ENCODE results near the gene EPPIN. TPM values are rescaled to one million over a fixed set of nuclear protein-coding genes. Genes with fewer than 3 reads are reported as not detected.

The EPPIN gene
- total and polyA plus RNA-seq, 10 of the 15 experiments (the other 5 are each of a cell fraction or from before 2014, with no cell fraction given): not detected

GRCh38 chr20:45510242-45510862, 36.8 kb downstream of the EPPIN start:
- ChIA-PET POLR2A (no interaction called here), RAD21 (ENCODE audit: unreplicated experiment) (no interaction called here), CTCF (no interaction called here), SMC1A (ENCODE audit: uncharacterized antibody, unreplicated experiment) (no interaction called here)
- DNase-seq (ENCODE audit: low read depth, low spot score) (no peak), FAIRE-seq (no peak), ATAC-seq (no peak)
- TF ChIP-seq ATF7 (IDR thresholded peaks at IDR 0.05; ENCODE audit: low read depth) (no peak), MYC (IDR thresholded peaks at IDR 0.05; ENCODE audit: insufficient read depth, insufficient read length, insufficient replicate concordance, low read length, severe bottlenecking) (no peak), ELK1 (IDR thresholded peaks at IDR 0.05; ENCODE audit: low read depth, low read length) (no peak), PAX5 (IDR thresholded peaks at IDR 0.05; ENCODE audit: borderline replicate concordance, low read depth, low read length) (no peak), HDGF (IDR thresholded peaks at IDR 0.05) (no peak), ZNF24 (IDR thresholded peaks at IDR 0.05) (no peak), PKNOX1 (IDR thresholded peaks at IDR 0.05) (no peak), NRF1 (conservative IDR thresholded peaks at IDR 0.05; ENCODE audit: low read depth, low read length) (no peak), MEF2A (IDR thresholded peaks at IDR 0.05; ENCODE audit: insufficient read depth, low read depth, low read length) (no peak), ATF2 (IDR thresholded peaks at IDR 0.05; ENCODE audit: low read length) (no peak), GATAD2B (conservative IDR thresholded peaks at IDR 0.05; ENCODE audit: low read depth) (no peak), FOXM1 (IDR thresholded peaks at IDR 0.05; ENCODE audit: low read depth, low read length) (no peak), DPF2 (IDR thresholded peaks at IDR 0.05) (no peak), KAT2A (conservative IDR thresholded peaks at IDR 0.05; ENCODE audit: control insufficient read depth, low read depth, low read length) (no peak), POLR2A (IDR thresholded peaks at IDR 0.05; ENCODE audit: low read depth, low read length) (no peak), YY1 (IDR thresholded peaks at IDR 0.05; ENCODE audit: low read depth, low read length) (no peak), ZSCAN29 (IDR thresholded peaks at IDR 0.05) (no peak), JUNB (IDR thresholded peaks at IDR 0.05) (no peak)
- WGBS (ENCODE audit: insufficient coverage, insufficient replicate concordance, low lambda C conversion rate, missing lambda C conversion rate): under 1% methylated on average over 5 of the region's 5 CpGs
- Histone ChIP-seq H3K4me2 (ENCODE audit: control insufficient read depth, insufficient read depth) (no peak overlapping the region), H3K9ac (ENCODE audit: control insufficient read depth, insufficient read depth, low read length) (no peak overlapping the region), H3K27ac (ENCODE audit: control insufficient read depth, insufficient read depth) (no peak overlapping the region), H3K27me3 (replicated peaks in 1 of 2; ENCODE audit: control insufficient read depth in 2 of 2, insufficient read depth in 2 of 2, low read length in 1 of 2) (no peaks in the 10 kb centered on the region), H3K9me3 (replicated peaks; ENCODE audit: control insufficient read depth, insufficient read depth, low read length) (no peaks in the 10 kb centered on the region; the same call in 2 of the 3 replicates), H4K20me1 (ENCODE audit: control insufficient read depth, insufficient read depth) (no peaks in the 10 kb centered on the region), H3K79me2 (ENCODE audit: control insufficient read depth, insufficient read depth, low read length) (no peaks in the 10 kb centered on the region), H2AFZ (ENCODE audit: control insufficient read depth, low read depth, low read length) (no peak overlapping the region), H3K36me3 (ENCODE audit: control insufficient read depth in 2 of 2, insufficient read depth in 2 of 2, low read length in 1 of 2) (no peaks in the 10 kb centered on the region), H3K4me1 (ENCODE audit: control insufficient read depth, insufficient read depth, low read length) (peaks cover 5% of the 10 kb centered on the region), H3K4me3 (no peak overlapping the region)
- in situ Hi-C loops (cut with MboI): no loop called here
- no TSS peak for BruUV-seq (replicated peaks)
- intact Hi-C loops (cut with micrococcal nuclease; ENCODE audit: unreplicated experiment): no loop called here

Data from GM12878 (cell line).